DMS 273 treated with DMSO at 0.1 percent for 48 hours (cell line): ENCODE measurements around the gene FBN1.

ENCODE experiments used
- DNase-seq: peaks from one replicate; lab custom pipeline; 2025; lab: John Stamatoyannopoulos, UW

The FBN1 gene

DNA sequence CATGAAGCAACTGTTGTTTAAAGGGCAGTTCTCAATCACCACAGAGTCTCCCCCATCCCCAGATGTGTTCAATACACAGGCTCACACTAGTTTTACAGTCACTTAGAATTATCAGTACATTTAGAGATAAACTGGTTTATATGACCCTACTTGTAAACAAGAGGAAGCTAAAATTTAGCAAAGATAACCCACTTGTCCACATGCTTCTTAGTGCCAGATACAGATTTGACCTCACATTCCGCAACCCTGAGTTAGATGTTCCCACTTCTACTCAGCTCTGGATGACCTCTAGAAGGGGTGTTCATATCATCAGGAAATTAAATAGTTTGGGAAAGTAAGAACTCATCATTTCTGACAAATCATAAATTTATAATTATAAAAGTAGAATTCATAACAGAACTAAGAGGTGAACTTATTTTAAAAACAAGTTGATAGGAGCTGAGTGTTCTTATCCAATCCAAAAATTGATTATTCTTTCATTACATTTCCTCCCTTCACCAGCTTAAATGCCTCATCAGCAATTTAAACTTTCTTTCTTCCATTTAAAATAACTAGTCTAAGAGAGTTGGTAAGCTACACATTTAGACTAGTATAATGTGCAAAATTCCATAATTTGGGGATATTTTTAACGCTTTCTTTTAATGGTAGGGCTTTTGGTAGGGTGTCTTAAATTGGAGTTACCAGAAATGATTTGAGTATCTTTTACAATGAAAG, 131.2 kb downstream of the FBN1 start:
- DNase-seq: no peak

DNA sequence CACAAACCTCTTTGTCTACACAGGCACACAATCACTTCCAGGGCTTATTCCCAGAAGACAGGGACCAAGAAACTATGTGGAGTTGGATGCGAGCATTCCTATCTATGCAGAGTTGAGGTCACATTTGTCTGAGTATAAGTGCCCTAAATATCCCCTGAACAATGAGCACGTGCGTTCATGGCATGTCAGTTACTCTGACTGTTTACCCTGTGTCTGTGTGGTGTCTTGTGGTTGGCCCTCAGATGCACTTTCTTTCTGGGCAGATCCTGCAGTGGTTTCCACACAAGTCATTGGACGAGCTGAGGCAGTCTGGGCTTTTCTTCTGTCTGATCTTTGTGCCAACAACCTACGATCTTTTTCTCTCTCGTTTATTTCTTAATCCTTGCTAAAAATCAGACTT, 134.5 kb downstream of the FBN1 start:
- no peak for DNase-seq

DNA sequence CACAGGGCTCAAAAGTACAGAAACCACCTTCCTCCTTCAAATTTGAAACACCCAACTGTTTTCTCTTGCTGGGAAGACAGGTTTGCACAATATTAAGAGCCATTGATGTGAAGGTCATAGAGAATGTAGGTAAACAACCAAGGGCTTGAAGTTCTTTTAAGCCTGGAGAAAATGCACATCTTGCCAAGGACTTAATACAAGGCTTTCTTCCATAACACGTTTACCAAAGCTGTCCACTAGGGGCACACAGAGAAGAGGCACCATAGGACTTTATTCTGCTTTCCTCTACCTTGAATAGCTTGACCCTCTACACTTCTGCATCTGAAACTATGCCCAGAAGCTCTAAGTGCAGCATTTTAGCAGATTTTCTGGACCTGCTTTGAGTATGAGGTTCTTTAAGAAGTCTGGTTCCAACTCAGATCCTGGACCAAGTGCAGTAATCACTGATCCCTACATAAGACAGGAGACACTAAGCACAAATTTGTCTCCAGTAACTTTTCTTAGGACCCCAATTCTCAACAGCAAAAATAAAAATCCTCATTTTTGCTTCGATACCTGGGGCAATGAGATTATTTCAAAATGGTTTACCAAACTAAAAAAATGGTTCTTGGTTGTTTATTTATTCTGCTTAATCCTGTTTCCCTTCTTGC, 138.0 kb downstream of the FBN1 start:
- peak; percentile 27 for DNase-seq

DNA sequence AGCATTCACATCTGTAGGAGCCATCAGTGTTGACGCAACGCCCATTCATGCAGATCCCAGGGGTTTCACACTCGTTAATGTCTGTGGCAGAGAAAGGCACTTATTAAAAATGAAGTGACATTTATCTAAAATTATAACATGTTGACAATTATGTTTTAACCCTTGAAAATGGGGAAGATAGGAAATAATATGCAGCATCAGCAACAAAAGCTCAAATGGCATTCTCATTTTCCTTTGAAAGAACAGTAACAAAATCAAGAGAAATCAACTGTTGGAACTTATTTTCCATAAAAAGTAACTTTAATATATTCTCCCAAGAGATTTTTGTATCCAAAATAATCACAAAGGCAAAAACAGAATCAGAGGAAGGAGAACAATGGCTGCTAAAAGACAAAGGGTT, 140.4 kb downstream of the FBN1 start:
- no peak for DNase-seq

DNA sequence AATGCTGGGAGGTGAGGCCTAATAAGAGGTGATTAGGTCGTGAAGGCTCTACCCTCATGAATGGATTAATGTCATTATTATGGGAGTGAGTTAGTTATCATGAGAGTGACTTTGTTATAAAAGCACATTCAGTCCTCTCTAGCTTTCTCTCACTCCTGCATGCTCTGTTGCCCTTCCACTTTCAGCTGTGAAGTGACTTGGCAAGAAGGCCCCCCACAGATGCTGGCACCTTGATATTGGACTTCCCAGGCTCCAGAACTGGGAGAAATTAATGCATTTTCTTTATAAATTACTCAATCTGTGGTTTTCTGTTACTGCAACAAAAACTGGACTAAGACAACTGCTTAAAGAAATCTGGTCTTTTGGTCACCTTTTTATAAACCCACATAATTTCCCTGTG, 144.3 kb downstream of the FBN1 start:
- DNase-seq: no peak

DNA sequence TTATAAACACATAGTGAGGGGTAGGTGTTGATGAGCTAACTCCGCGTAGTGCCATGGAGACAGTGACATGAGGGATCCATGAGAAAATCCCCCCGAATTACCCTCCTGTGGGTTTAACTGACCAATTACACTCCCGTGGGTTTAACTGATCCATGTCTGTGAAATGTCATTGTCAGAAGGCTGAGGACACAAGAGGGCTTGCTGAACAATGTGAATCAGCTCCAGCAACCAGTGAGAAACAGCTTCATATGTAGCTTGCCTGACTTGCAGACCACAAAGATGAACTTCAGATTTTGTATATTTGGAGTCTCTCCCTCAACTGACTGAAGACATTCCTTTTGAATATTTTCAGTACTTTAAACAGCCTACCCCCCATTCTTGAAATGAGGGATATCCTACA, 144.9 kb downstream of the FBN1 start:
- no peak for DNase-seq

DNA sequence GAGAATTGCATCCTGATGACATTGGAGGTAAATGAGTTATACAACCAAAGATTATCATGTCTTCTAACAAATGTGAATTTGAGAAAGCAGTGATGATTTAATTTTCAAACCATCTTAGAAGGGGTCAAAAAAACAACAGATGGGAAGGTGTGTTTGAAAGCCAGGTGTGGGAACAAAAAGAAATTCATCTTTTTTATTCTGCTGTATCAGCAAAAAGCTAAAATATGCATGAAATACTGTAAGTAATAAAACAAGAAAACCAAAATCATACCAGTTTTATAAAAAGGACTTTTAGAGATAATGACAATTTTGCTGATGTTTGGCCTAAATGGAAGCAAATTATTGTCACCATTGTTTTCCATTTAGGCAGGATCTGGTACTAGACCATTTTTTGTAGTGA, 145.5 kb downstream of the FBN1 start:
- no peak for DNase-seq

DNA sequence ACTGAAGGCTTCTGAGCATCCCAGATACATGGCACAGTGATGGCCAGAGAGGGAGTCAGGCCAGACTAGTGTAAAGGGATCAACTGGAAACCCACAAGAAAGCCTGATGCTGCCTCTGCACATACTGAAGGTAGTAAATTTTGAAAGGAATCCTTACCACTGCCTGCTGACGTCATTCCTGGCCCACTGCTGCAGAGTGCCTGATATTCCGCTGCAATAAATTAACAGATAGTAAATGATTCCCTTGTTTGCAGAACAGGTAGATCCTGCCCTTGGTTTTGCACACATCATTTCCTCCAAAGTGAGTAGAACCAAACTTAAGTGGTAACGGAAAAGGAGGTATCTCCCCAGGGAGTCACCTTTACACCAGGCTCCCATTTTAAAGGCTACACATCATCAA, 146.7 kb downstream of the FBN1 start:
- DNase-seq: no peak

DNA sequence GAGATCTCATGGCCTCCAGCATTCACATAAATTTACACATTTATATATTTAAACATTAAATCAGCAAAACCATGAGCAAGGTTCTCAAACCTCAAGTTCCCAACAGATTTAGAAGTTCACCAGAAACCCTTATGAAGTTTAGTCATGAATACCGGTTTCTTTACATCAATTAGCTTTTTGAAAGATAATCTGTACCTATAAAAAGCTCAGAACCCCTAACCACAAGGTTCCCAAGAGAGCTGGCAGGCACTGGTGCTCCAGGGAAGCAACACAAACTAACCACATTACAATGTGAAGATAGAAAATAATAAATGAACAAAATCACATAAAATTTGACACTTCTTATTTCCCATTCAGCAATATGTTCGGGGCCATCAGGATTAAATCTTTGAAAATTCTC, 150.9 kb downstream of the FBN1 start:
- DNase-seq: no peak

DNA sequence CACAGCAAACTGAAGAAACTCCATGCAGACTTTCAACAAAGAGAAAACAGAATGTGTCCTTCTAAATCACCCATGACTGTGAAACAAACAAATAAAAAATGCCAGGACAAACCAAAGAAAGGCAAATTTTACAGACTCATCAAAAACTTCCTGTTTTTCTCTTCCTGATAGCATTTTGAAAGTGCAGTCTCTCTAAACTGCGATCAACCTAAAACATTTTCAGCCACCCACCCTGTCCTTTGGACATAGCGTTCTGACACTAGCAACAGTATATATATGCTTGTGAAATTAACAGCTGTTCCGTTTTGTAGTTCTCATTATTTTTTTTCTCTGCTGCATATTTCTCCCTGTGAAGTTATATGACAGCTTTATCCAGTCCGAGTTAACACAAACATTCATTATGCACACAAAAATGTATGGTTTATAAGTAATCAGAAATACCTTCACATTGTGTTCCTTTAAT, 151.7 kb downstream of the FBN1 start:
- no peak for DNase-seq

DNA sequence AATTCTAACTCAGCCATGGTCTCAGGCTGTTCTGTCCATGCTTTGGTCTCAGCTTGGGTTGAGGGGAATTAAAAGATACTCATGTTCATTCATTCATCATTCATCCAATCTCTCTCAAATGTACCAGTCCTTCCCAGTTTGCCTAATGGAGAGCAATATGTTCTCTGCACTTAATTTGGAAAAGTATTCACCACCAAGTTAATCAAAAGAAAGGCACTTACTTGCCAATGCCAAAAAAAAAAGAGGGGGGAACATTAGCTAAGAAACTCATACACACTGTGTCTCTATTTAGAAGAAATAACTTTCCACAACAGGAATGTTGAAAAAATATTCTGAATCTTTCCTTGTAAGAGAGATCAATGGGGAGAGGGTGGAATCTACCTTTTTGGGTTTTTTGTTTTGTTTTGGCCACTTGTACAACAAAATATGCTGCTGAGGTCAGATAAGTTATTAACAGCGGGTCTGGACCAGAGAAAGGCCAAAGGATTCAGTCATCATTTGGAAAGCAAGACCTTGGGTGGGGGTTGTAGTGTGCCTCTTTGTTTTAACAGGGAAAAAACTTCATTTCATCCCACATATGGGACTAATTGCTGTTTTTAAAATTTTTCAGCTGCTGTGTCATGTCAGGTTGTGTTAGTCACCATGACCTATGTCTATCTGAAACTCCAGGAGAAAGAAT, 152.3 kb downstream of the FBN1 start:
- DNase-seq: no peak

DNA sequence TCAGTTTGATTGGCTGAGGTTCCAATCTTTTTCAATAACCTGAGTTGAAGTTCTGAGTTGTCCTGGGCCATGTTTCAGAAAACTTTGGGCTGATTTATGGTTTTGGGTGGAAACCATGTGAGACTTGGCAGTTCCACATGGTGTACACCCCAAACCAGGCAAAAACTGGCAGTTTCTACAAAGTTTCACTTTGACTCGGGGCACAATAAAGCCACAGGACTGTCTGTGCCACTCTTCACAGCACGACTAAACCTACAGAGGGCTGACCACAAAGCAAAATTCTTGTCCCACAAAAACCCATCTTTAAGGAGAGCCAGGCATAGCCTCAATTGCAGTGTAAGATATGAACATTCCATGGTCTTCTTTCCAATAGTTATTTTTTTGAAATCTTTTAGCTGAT, 159.3 kb downstream of the FBN1 start:
- no peak for DNase-seq

DNA sequence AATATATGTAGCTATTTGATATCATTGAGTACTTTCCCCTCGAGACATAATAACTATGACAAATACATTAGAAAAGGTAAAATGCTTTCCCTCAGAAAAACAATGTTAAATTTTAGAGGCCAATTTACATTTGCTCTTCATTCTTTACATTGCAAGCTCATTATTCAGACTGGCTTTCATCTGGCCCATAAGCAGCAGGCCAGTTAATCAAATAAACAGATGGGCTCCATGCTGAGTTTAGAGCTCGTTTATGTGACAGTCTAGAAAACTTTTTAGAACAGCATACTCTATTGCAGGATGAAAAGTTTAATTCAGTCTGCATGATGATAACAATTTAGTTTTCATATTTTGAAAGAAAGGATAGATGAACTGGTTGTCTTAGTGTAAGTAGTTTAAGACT, 163.7 kb downstream of the FBN1 start:
- peak; percentile 2 for DNase-seq

DNA sequence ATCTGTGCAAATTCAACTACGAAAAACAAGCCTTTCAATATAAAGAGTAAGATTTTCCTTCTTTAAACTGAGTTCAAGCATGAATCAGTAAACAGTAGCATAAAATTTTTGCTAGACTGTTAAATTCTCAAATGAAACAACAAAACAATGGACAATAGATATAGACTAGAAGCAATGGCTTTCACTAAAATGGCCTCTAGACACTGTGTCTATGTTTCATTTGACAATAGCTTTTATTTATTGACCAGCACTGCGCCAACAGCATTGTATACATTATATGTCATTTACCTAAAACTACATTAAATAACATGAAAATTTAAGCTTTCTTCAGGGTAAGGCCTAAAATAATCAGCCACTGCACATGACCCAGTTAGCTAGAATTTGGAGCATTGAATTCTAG, 165.8 kb downstream of the FBN1 start:
- DNase-seq: no peak

DNA sequence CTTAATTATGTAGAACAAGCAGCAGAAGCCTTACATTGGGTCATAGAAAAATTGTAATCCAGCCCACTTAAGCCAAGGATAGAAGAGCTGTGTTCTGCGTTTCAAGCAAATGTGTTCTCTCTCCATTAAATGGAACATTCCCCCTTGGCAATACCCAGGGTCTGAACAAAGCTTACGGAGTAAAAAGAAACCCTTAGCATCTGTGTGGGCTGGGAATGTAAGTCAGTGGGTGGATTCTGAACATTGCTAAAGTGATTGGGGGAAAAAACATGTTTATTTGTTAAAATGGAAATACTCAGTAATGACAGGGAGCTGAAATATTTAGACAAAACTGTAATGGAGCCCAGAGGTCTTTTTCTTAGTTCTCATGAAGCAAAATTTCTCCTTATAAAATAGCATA, 166.9 kb downstream of the FBN1 start:
- DNase-seq: no peak

DNA sequence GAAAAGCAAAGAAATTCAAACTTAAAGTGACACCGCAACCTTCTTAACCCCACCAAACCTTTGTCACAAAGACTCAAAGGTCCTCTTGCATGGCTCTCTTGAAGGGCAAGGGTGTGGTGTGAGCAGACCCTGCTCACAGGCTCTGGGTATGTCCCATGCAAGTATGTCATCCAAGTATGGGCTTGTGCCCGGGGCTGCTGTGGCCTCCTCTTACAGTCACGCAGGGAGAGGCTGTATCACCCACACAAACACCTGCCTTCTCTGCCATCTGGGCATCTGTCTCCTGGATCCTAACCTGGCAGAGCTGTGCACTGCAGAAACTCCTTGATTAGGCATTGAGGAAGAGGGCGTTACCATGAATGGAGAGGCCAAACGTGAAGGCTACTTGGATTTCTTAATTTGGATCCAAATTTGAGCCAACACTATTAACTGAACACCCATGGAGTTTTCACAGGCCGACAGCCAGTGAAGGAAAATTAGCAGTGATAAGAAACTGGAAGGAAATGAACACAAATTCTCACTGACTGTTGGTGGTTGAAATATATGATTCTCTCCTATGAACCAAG, 167.6 kb downstream of the FBN1 start:
- DNase-seq: no peak

DNA sequence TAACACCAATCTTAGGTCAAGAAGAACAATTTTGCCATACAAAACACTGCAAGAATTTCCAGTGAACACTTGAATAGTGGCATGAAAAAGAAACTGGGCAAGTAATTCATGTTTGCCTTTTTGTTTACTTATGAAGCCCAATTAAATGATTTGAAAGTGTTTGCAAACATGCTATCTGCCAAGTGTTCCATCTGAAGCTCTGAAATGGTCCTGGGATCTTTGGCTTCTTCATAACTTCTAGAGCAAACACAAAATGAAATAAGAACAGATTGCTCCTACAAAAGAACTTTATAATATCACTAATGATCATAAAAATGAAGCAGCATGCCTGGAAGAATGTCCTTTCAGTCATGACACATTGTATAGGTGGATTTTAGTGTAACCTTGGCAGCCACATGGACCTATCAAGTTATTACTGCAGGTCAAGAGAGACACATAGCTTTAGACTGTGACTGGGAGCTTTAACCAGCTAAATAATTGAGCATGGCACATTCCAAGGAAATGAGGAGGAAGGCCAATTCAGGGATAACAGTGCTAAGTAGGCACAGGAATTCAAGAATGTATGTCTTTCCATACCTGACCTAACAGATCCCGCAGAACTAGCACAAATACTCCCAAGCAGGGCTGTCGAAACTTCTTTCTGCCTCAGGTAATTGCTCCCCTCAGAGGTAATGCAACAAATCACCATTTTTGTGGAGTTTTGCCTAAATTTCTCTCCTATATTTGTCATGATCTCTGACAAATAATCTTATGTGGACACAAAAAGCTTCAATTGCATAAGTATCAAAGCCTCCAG, 169.7 kb downstream of the FBN1 start:
- no peak for DNase-seq

DNA sequence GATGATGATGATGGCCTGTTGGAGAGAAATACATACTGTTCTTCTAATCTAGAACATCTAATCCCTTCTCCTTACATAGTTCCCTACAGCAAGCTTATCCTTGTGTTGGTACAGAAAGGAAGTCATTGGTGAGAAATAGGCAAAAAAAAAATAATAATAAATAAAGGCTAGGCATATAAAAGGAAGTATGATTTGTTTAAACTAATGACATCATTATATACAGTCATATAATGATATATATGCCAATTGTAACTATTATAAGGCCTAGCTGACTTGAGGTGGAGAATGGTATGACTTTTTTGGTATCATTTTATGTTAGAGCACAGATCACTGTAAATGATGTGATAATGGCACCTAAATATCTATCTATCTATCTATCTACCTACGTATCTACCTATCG, 171.8 kb downstream of the FBN1 start:
- DNase-seq: no peak

DNA sequence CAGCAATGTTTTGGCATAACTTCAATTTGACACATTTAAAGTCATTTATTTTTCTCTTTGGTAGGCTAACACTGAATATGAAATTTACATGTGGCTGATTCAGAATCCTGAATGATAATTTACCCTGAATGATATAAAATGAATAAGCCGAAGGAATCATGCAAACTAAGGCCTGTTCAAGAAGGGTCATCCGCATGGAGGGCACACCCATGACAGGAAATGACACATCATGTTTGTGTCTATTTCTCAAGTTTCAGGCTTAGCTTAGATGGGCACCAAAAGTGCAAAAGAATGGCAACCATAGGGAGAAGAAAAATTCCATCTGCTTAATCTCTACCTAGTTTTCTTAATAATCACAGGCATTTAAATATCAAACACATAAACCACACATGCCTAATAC, 172.8 kb downstream of the FBN1 start:
- no peak for DNase-seq

DNA sequence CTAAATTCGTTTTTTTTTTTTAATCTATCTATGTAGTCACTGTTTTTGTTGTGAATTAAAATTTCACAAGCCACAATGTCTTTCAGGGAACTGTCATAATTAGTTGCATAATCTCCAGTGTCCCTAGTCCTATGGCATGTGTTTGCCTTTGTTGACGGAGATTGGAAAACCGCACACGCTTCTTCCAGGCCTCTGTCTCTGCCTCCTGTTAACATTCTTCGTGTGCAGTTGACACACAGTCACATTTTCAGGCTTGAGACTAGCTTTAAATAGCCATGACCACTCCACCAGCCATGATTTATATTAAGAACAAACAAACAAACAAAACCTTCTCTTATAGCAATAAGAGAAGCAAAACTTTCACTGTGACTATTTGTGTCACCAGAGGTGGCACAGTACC, 174.4 kb downstream of the FBN1 start:
- no peak for DNase-seq

DNA sequence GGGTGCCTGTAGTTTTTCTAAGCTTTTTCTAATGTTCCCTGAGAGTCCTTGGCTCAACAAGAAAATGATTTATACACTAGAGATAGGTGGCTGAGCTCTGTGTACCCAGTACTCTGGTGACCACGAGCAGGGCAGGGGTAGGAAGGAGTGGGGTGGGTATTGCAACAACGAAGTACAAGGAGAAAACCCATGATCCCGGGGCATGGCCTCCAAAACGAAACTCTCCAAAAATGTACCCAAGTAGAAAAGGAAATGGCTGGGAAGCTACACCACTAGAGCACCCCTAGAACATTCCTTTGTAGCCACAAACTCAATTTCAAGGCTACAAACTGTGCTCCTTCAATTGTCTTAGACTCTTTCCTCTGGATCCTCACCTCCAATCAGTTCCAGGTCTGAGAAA, 175.4 kb downstream of the FBN1 start:
- no peak for DNase-seq

DNA sequence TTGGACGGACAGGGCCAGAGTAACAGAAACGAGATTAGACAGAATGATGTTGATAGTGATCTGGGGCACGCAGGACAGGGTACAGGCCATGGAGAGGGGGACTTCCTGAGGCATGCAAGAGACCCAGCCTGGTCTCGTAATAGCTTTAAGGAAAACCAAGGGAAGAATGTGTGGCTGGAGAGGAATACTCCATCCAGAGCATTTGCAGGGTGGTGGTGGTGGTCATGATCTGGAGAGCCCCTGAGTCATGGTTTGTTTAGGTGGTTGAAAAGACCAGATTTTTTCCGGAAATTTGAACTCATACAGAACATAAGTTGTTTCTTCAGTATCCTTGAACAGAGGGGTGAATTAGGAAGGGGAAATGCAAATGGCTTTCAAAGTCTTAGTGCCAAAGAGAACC, 175.8 kb downstream of the FBN1 start:
- DNase-seq: no peak
